Hepatocyte (in vitro differentiated cells): ENCODE data around the gene CCT6B.

Experiments used
- CTCF ChIP-seq: fragments of 200-600 bp; sonication (generic); IDR thresholded peaks from 2 replicates; pipeline ENCODE4 v1.5.1; 2016; ENCODE audit warnings: antibody characterized with exemption, mild to moderate bottlenecking; ENCODE audit not compliant: poor library complexity
- EZH2 ChIP-seq: fragments of 200-600 bp; sonication (generic); IDR thresholded peaks from 2 replicates; pipeline ENCODE4 v1.6.1; 2016; ENCODE audit warnings: antibody characterized with exemption, mild to moderate bottlenecking, borderline replicate concordance

- no peak for TF ChIP-seq CTCF
- no peak for TF ChIP-seq EZH2
Observed at GRCh38 chr17:34930283-34930682, 31.0 kb downstream of the CCT6B start.
